AG09309 (cell line): ENCODE measurements around the gene RPL22L1.

ENCODE experiments used
- DNase-seq: peaks from one replicate; pipeline ENCODE4 v3.0.0-alpha.2; 2010; ENCODE audit warnings: low read depth
- H3K4me3 ChIP-seq: 2 replicates; pipeline ENCODE4 v1.5.1; 2011; ENCODE audit warnings: mild to moderate bottlenecking, low read depth, low read length, moderate library complexity; ENCODE audit not compliant: control insufficient read depth
- TF ChIP-seq, protein P1 (sequence below): IDR thresholded peaks from 2 replicates; pipeline ENCODE4 v1.5.1; 2011; ENCODE audit warnings: mild to moderate bottlenecking, low read depth, low read length, inconsistent platforms; ENCODE audit not compliant: insufficient read depth, control insufficient read depth; ENCODE audit errors: missing control alignments

Gene RPL22L1

GRCh38 chr3:170869645-170870593 lies at the start of gene RPL22L1:
Gene RPL22L1 (minus strand): TSS chr3:170870195. CDS start chr3:170870167, 28 bp downstream.
- H3K4me3 ChIP-seq, result peak within 1 kb of the TSS; percentile 81
- TF ChIP-seq, protein P1, sequence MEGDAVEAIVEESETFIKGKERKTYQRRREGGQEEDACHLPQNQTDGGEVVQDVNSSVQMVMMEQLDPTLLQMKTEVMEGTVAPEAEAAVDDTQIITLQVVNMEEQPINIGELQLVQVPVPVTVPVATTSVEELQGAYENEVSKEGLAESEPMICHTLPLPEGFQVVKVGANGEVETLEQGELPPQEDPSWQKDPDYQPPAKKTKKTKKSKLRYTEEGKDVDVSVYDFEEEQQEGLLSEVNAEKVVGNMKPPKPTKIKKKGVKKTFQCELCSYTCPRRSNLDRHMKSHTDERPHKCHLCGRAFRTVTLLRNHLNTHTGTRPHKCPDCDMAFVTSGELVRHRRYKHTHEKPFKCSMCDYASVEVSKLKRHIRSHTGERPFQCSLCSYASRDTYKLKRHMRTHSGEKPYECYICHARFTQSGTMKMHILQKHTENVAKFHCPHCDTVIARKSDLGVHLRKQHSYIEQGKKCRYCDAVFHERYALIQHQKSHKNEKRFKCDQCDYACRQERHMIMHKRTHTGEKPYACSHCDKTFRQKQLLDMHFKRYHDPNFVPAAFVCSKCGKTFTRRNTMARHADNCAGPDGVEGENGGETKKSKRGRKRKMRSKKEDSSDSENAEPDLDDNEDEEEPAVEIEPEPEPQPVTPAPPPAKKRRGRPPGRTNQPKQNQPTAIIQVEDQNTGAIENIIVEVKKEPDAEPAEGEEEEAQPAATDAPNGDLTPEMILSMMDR, result no peak
- peak; percentile 77 for DNase-seq

DNA sequence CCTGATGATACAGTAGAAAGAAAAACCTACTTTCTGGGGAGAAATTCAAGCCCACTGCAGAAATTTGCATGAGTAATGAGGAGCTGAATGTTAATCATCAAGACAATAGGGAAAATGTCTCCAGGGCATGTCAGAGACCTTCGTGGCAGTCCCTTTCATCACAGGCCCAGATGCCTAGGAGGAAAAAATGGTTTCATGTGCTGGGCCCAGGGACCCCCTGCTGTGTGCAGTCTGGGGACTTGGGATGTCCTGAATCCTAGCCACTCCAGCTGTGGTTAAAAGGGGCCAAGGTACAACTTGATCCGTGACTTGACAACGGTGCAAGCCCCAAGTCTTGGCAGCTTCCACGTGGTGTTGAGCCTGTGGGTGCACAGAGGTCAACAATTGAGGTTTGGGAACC lies 48.7 kb upstream of the RPL22L1 start:
- DNase-seq, result no peak
- TF ChIP-seq, protein P1, result no peak
- no peak overlapping the region for H3K4me3 ChIP-seq

GRCh38 chr3:170914690-170915089 lies 44.7 kb upstream of the RPL22L1 start:
- TF ChIP-seq, protein P1, result no peak
- no peak overlapping the region for H3K4me3 ChIP-seq
- no peak for DNase-seq

- H3K4me3 ChIP-seq, result no peak overlapping the region
- DNase-seq, result no peak
- TF ChIP-seq, protein P1, result no peak
Measured at GRCh38 chr3:170914212-170914611, 44.2 kb upstream of the RPL22L1 start.

GRCh38 chr3:170911051-170911450 lies 41.1 kb upstream of the RPL22L1 start:
- TF ChIP-seq, protein P1, result no peak
- DNase-seq, result no peak
- H3K4me3 ChIP-seq, result no peak overlapping the region

DNA sequence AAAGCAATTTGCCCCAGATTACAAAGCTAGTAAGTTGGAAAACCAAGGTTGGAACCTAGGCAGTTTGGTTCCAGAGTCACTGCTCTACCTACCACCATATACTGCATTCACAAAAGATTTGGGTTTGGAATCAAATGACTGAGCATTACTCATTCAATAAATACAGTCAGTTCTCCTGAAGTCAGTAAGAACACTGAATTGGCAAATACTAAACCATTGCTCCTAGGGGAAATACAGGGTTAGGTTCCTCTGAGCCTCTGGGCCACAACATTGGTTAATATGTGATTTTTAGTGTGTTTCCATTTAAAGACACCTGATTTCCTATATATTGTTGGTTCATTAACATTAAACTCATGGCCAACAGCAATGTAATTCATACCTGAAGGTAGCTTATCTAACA lies 40.5 kb upstream of the RPL22L1 start:
- no peak for DNase-seq
- no peak overlapping the region for H3K4me3 ChIP-seq
- TF ChIP-seq, protein P1, result no peak
